ENCODE measurements around the gene ARFIP1.

- no peak for TF ChIP-seq MEF2D (tag; conservative IDR thresholded peaks at IDR 0.05; ENCODE audit: low read depth)
- no peak for TF ChIP-seq POLR2A (conservative IDR thresholded peaks at IDR 0.05)
- TF ChIP-seq FOXM1 (IDR thresholded peaks at IDR 0.05; ENCODE audit: low read depth): no peak
- TF ChIP-seq FOXM1 (CRISPR knock-in tag; IDR thresholded peaks at IDR 0.05; ENCODE audit: low read depth): no peak
- TF ChIP-seq MAFF (IDR thresholded peaks at IDR 0.05; ENCODE audit: low read length): no peak
- TF ChIP-seq FOXA3 (CRISPR knock-in tag; conservative IDR thresholded peaks at IDR 0.05 in 1 of 2, IDR thresholded peaks at IDR 0.05 in 1 of 2): no peak
- TF ChIP-seq MYC (IDR thresholded peaks at IDR 0.05; ENCODE audit: low read depth, low read length): no peak
- TF ChIP-seq MYC (CRISPR knock-in tag; IDR thresholded peaks at IDR 0.05; ENCODE audit: borderline replicate concordance, low read depth): no peak
- no peak for TF ChIP-seq ZKSCAN1 (IDR thresholded peaks at IDR 0.05; ENCODE audit: low read depth, low read length)
- no peak for TF ChIP-seq ZBTB40 (IDR thresholded peaks at IDR 0.05)
- TF ChIP-seq ZBTB40 (CRISPR knock-in tag; IDR thresholded peaks at IDR 0.05): no peak
- TF ChIP-seq LEF1 (IDR thresholded peaks at IDR 0.05): no peak
- no peak for TF ChIP-seq HDAC6 (IDR thresholded peaks at IDR 0.05; ENCODE audit: low read depth, low read length)
Observed at GRCh38 chr4:152806501-152807125, 26.9 kb downstream of the ARFIP1 start.
